Umbilical cord (tissue), 2 donors: ENCODE data around the gene DSP. TPM values are rescaled to one million over a fixed set of nuclear protein-coding genes. Genes with fewer than 3 reads are reported as not detected.

Experiments
- DNase-seq: peaks from one replicate; pipeline ENCODE4 v3.0.0-alpha.2; 2015; ENCODE audit warnings: low spot score
- total RNA-seq: library from RNA; depleted of rRNA; stranded (reverse); fragments of >200 nt; gene quantifications from one replicate; pipeline ENCODE4 v1.2.3, GENCODE V29; 2014; ENCODE audit warnings: low replicate concordance; ENCODE audit not compliant: insufficient read depth

DSP gene, protein sequence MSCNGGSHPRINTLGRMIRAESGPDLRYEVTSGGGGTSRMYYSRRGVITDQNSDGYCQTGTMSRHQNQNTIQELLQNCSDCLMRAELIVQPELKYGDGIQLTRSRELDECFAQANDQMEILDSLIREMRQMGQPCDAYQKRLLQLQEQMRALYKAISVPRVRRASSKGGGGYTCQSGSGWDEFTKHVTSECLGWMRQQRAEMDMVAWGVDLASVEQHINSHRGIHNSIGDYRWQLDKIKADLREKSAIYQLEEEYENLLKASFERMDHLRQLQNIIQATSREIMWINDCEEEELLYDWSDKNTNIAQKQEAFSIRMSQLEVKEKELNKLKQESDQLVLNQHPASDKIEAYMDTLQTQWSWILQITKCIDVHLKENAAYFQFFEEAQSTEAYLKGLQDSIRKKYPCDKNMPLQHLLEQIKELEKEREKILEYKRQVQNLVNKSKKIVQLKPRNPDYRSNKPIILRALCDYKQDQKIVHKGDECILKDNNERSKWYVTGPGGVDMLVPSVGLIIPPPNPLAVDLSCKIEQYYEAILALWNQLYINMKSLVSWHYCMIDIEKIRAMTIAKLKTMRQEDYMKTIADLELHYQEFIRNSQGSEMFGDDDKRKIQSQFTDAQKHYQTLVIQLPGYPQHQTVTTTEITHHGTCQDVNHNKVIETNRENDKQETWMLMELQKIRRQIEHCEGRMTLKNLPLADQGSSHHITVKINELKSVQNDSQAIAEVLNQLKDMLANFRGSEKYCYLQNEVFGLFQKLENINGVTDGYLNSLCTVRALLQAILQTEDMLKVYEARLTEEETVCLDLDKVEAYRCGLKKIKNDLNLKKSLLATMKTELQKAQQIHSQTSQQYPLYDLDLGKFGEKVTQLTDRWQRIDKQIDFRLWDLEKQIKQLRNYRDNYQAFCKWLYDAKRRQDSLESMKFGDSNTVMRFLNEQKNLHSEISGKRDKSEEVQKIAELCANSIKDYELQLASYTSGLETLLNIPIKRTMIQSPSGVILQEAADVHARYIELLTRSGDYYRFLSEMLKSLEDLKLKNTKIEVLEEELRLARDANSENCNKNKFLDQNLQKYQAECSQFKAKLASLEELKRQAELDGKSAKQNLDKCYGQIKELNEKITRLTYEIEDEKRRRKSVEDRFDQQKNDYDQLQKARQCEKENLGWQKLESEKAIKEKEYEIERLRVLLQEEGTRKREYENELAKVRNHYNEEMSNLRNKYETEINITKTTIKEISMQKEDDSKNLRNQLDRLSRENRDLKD (N-terminal part only)
- total RNA-seq = 74.9 TPM

DNA sequence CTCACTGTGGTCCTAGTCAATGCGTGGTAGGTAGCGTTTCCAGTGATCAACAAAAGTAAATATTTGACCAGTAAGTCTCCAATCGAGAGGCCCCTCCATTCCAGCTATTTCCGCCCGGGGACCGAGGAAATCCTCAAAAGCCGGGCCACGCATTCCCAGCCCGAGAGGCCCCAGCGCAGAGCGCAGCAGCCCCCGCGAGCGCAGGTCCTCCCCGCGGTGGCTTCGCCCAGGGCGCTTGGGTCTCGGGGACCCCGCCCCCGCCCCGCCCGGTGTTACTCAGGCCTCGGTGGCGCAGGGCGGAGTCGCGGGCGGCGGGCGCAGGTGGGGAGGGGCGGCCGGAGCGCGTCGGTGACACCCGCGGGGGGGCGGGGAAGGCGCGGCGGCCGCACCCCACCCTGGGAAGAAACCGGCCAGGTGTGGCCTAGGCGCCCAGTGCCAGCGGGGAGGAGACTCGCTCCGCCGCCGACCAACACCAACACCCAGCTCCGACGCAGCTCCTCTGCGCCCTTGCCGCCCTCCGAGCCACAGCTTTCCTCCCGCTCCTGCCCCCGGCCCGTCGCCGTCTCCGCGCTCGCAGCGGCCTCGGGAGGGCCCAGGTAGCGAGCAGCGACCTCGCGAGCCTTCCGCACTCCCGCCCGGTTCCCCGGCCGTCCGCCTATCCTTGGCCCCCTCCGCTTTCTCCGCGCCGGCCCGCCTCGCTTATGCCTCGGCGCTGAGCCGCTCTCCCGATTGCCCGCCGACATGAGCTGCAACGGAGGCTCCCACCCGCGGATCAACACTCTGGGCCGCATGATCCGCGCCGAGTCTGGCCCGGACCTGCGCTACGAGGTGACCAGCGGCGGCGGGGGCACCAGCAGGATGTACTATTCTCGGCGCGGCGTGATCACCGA is at the start of gene DSP:
Gene DSP, plus strand, starts transcription at position 497 of the 890 bp plus-strand sequence. Its CDS starts 245 bp downstream, at position 742.
- peak; percentile 67 for DNase-seq

DNA sequence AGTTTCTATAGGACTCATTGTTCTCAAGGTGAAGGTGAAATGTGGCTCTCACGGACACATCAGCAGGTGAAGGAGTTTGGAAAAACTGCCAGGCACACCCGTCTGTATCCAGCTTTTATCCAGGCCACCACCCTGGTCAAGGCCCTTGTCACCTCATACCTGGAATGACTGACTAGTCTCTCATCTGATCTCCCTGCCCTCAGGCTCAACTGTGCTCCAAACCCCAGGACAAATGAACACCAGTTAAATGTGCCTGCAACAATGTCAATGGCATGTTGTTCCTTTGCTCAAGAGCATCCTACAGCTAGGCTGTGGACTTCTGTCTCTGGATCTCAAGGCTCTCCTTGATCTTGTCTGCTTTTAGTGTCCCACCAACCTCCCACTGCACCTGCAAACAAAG is 47.6 kb upstream of the DSP start:
- DNase-seq = no peak

DNA sequence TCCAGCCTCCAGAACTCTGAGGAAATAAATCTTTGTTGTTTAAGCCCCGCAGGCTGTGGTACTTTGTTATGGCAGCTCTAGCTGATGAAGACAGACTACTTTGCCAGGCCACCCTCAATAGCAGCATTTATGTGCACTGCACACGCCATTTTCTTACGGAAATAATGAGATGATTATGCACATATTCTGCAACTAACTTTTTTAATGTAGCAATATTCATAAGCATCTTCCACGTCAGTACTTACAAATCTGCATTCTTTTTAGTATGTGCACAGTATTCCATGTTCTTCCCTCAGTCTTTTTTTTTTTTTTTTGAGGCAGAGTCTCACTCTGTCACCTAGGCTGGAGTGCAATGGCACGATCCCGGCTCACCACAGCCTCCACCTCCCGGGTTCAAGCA is 46.8 kb upstream of the DSP start:
- DNase-seq = no peak

DNA sequence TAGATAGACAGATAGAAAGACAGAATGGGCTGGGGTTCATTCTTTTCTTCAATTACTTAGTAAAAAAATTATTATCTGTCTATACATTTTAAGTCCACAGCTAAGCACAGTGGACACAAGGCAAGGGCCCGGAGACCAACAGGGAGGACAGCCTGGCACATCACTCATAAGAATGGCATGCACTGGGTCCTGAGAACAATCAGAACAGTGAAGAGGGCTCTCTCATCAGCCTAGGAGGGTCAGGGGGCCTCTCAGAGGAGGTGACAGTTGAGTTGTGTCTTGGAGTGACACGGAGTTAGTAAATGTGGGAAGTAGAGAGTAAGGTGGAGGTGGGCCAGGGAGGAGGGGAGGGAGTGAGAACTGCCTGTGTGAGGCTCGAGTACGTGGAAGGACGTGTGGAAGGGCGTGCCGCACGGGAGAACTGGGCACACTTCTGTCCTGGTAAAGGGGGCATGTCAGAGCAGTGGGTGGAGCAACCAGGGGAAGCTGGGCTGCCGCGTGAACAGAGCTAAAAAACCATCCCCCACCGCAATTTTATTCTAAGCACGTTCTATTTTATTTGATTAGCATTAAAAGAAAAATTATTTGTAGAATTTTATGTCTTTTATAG is 45.1 kb upstream of the DSP start:
- DNase-seq = no peak

DNA sequence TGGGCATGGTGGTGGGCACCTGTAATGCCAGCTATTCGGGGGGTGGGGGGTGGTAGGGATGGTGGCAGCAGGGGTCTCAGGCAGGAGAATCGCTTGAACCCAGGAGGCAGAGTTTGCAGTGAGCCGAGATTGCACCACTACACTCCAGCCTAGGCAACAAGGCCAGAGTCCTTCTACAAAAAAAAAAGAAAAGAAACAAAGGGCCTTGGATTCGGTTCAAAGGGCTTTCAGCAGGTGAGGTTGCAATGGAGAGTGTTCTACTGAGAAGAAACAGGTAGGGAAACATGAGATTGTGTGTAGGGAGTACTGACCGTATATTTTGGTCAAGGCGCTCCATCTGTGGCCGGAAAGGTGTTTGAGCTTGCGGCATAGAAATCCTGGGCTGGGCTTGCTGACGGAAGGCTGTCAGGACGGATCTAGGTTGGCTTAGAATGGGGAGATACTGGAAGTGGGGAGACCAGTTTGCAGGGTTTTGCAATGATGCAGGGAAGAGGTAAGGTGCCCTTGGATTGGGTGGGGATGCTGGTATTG is 40.7 kb upstream of the DSP start:
- no peak for DNase-seq

DNA sequence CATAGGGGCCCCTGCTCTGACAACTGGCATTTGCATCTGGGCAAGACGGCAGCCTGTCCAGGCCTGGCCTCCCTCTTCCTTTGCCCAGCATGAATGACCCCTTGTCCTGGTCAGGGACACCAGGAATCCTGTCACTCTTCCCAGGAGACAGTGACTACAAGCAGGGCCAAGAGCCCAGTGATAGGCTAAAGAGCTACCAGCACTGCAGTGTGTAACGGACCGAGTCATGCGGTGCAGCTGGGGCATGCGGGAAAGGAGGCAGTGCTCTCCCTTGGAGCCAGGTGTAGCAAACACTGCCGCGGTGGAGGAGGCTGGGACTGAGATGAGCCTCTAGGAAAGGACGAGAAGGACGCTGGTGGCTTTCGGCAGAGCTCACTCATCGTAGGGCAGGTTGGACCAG is 38.7 kb upstream of the DSP start:
- no peak for DNase-seq

DNA sequence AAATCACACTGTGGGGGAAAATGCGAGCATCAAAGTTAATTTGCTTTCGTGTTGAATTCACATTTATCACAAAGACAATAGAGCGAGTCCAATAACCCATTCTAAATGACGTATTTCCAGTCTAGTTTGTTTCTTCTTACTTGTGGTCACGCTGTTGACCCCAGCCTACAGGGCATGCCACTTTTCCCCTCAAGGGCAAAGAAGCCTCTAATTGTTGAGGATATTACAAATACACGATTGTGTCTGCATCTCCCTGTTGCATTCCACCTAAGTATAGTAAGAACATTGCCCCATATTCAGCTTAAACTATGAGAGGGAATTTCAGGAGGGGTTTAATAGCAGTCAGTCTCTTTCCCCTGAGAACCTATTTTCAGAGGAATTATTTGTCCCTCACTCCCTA is 37.4 kb upstream of the DSP start:
- DNase-seq = no peak

DNA sequence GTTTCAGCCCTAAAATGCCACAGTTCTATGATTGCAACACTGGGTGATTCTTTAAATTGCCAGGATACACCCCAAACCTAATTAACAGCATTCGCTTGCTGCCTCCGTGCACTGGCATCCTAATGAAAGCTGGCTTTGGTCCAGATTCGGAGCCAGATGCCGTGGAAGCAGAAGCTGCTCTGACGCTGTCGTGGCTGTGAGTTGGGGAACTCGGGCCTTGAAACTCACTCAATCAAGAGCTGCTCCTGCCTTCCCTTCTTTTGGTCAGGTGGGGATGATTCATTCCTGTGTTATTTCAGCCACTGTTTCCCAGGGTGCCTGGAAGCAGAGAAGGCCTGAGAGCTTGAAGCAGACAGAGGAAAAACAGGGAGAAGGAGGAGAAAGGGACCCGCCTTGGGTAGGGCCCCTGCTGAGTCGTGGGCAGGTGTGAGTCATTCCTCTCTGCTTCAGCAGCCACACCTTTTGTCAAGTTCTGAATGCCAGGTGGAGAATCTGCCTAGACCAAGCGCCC is 36.2 kb upstream of the DSP start:
- DNase-seq = peak; percentile 78

DNA sequence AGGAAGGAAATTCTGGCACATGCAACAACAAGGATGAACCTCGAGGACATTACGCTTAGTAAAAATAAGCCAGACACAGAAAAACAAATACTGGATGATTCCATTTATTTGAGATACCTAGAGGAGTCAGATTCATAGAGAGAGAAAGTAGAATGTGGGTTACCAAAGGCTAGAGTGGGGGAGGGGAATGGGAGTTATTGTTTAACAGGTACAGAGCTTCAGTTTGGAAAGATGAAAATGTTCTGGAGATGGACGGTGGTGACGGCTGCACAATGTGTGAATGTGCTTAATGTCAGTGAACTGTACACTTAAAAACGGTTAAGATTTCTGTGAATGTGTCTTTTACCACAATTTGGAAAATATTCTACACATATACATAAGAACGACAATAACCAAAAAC is 33.9 kb upstream of the DSP start:
- DNase-seq = no peak

DNA sequence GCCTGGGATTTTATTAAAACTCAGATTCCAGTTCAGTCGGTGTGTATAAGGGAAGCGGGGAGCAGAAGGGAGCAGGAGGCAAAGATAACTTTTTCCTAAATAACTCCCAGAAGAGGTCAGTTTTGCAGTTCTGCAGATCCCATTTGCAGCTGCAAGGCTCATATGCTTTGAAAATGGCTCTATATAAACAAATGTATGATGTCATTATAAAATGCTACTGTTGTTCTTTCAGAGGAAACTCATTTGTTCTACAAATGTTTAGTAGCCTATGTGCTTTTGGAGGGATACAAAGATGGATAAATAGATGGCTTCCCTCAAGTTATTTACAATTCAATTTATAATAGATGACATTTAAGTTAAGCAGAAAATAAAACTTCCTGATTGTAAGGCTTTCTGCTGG is 29.2 kb upstream of the DSP start:
- DNase-seq = no peak

DNA sequence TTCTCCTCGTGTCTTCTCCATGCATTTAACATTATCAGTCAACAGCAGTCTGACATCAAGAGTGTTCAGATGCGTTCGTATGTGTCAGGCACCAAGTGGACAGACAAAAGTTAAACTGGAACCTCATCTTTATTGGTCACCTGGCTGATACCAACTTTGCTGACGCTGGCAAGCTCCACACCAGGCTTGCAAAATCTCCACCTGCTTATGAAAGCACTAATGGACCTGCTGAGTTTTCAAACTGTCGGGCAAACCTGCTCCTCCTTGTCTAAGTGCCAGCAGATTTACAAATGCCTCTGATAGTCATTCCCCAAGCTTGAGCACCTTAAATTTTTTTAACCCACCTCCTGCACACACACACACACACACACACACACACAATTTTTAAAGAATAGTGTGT is 27.9 kb upstream of the DSP start:
- DNase-seq = no peak

DNA sequence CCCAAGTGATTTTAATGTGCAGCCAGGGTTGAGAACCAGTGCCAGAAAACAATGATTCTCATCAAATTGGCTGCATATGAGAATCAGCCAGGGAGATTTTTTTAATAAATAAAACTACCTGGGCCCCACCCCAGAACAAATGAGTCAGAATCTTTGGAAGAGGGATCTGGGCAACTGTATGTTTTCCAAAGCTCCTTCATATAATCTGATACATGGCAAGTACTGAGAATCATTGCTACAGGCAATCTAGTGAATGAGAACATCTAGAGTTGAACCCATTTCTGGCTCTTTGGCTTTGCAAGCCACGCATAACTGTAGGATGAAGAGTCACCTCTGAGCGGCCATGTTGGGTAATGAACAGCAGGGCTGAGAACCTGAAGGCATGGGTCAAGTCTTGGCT is 26.1 kb upstream of the DSP start:
- DNase-seq = no peak

DNA sequence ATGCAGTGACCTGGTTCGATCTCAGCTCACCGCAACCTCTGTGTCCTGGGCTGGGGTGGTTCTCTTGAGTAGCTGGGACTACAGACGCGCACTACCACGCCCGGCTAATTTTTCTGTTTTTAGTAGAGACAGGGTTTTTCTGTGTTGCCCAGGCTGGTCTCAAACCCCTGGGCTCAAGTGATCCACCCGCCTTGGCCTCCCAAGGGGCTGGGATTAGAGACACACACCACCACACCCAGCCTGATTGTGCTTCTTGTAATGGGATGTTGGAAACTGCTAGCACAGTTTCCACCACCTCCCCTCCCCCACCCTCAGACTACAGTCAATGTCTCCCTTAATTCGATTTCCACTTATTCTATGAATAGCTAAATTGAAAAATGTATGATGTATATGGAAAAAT is 22.6 kb upstream of the DSP start:
- DNase-seq = no peak

DNA sequence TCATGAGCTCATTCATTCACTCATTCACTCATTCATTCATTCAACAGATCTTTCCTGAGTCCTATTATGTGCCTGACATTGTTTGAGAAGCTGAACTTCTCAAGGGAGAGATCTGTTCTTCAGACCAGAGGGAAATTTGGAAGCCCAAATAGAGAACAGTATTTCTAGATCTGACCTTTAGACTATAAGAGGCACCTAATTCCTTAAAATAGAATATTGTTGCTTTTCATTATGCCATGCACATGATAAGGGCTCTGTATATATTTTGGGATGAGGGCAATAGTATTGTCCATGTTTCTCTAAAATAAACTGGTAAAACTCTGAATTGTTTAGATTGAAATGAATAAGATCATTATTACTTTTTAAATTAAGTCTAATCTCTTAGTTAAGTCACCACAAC is 18.6 kb upstream of the DSP start:
- no peak for DNase-seq

DNA sequence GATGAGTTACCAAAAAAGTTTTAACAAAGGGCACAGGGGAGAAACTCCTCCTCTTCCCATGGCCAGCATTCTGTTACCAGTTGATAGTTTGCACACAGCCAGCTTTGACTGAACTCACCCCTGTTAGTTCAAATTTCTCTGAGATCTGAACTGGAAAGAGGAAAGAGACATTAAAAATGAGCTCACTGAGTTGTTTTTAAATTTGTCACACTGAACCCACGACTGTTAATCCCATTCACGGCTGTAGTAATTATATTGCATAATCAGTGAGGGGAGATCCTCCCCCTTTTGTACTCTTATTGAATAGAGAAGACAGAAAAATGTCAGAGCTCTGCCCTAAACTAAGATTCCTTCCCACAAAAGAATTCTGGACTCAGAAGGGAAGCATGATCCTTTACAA is 17.5 kb upstream of the DSP start:
- no peak for DNase-seq

DNA sequence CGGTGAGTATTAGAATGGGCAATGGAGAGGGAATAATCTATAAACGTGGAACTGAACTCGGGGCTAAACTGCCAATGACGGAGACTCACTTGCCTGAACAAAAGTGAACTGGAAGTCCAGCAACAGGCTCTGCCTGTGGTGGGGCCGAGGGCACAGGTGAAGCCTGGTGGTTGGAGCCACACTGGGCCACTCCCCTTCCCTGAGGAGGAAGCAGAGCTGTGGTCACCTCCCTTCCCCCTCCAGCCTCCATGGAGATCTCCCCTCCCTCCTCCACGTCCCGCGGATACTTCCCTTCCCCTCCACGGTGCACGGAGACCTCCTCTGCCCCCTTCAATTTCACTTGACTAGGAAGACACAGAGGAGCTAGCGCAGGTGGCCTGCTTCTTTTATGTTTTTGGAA is 14.7 kb upstream of the DSP start:
- DNase-seq = no peak

DNA sequence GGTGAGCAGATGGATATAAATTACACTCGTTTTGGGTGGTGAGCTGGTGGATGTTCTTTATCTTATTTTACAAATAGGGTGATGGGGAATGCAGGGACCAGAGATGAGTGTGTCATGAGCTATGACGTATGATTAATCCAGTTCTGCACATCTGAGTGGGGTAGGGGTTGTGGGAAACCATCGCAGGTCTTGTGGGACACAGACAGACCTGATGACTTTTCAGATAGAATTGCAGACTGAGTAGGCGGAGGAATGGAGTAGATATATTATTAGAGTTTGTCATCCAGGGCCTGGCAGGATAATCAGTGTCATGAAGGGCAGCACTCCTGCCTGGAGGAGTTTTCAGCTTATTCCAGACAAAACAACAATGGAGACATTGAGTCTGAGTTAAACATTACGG is 12.9 kb upstream of the DSP start:
- DNase-seq = no peak

DNA sequence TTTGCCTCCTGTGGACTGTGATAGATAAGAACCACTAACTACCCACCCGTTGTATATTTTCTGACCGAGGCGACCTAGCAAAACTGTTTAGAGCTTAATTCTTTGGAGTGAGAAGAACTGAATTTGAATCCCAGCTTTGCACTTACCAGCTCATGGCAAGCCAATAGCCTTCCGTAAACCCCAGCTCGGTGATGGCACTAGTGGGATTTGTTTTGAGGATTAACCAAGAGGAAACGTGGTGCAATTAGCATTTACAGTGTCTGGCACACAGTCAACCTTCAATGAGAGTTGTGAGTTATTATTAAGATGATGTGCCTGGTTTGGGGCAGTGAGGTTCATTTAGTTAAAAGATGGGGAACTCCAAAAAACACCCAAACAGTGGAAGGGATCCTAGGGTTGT is 12.3 kb upstream of the DSP start:
- no peak for DNase-seq

DNA sequence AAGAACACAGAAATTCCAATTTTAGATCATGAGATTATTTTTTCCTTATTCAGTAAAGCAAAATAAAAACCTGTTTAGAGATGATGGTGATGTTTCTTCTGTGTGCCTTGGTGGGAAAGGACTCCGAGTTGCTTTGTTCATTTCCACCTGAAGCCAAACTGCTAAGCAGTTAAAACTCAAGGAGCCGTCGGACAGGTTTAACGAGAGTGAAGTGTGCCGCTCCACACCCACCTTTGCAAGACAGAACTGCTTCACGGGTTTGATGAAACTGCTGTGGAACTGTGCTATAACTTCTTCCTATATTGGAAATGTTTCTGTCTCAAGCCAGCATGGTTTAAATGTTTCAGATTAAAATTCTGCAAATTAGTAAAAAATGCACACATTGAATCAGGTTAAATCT is 9.2 kb upstream of the DSP start:
- DNase-seq = peak; percentile 71

DNA sequence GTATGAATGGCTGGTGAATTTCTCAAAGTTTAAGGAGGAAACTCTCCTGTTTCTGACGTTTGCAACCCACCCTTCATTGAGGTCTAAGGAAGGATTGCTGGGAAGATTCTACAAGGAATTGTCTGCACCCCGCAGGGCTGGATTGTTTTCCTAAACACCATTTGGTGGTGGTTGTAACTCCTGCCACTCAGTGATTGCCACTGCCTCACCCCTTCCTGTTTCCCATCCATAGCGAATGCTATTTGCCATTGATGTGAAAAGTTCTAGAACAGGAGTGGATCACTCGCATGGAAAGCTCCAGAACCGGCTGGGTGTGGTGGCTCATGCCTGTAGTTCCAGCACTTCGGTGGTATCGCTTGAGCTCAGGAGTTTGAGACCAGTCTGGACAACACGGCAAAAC is 8.7 kb upstream of the DSP start:
- no peak for DNase-seq
